Right hindlimb (tissue), 1 donor: ENCODE data around the gene NPNT.
"Not testable (repeated sequence)": the region's sequence is repeated elsewhere in the genome, so short reads cannot be mapped to it uniquely, and the experiment has no call there.

Experiments
- DNase-seq: peaks from one replicate; pipeline ENCODE4 v3.0.0-alpha.2; 2018

The NPNT gene

DNA sequence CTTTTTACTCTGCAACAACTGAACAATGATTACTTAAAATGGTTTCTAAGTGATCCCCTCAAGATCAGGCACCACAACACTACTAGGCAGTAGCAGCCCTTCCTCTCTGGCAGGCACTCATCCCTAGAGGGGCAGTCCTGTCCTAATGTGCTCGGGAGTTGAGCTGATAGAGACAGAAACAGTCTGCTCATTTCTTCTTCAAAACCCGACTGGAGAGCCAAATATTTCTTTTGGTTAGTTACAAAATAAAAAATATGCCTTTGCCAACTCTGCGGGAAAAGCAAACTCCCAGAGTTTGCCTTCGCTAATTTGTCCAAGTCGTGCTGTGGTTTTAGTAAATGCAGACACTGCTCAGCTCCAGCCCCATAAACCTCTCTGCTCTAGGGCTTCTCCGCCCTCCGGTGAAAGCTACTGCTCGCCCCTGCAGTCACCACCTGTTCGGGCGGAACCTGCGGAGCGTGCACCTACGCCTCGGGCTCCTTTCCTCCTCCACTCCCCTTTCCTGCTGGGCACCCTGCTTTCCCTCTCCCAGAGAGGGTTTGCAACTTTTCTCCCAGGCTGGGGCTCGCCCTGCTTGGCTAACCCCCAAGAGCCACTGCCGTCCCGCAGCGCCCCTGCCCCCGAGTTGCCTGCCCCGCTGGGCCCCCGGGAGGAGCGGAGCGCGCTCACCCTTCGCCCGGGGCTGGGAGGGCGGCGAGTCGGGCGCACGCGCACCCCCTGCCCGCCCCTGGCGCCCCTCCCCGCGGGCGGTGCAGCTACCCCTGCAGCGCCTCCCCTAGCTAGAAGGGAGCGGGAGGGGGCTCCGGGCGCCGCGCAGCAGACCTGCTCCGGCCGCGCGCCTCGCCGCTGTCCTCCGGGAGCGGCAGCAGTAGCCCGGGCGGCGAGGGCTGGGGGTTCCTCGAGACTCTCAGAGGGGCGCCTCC, at the start of gene NPNT:
NPNT (plus strand) TSS at position 812 of the 923 bp plus-strand sequence. CDS start 182 bp downstream, outside the sequence.
- DNase-seq, result peak; percentile 65

GRCh38 chr4:105845559-105845958, 49.7 kb upstream of the NPNT start:
- no peak for DNase-seq

- not testable (repeated sequence) for DNase-seq
These were observed 46.9 kb upstream of the NPNT start for GRCh38 chr4:105848359-105848758.

- no peak for DNase-seq
These were observed 44.1 kb upstream of the NPNT start for GRCh38 chr4:105851196-105851595.

GRCh38 chr4:105852230-105852629, 43.0 kb upstream of the NPNT start:
- not testable (repeated sequence) for DNase-seq

DNA sequence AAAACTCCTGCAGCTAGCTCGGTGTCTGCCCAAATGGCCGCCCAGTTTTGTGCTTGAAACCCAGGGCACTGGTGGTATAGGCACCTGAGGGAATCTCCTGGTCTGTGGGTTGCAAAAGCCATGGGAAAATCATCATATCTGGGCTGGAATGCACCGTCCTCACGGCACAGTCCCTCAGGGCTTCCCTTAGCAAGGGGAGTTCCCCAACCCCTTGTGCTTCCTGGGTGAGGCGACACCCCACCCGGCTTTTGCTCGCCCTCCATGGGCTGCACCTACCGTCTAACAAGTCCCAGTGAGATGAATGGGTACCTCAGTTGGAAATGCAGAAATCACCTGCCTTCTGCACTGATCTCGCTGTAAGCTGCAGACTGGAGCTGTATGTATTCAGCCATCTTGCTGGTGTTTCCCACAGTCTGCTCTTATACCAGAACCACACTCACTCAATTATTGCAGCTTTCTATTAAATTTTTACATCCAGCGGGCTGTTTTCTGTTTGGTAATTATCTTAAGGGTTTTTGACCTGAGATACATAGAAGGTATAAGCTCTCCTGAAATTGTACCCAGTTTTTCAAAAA, 36.7 kb upstream of the NPNT start:
- DNase-seq, result no peak

- no peak for DNase-seq
These were observed 36.0 kb upstream of the NPNT start for GRCh38 chr4:105859233-105859632.

DNA sequence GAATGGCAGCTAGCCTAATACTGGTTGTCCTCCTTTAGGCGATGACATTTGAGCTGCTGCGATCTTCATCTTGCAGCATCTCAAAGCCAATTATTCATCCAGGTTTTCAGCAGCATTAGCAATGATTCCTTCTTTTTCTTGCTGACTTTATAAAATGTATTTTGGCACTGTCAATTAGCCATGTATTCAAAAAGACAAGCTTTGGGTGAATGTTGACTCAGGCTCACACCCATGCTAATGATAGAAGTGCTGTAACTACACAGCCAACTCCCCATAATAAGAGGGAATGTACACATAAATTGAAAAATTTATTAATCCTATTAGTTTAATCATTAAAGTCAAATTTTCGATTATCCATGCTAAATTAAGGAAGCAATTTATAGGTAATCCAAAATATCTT, 24.3 kb upstream of the NPNT start:
- DNase-seq, result no peak

DNA sequence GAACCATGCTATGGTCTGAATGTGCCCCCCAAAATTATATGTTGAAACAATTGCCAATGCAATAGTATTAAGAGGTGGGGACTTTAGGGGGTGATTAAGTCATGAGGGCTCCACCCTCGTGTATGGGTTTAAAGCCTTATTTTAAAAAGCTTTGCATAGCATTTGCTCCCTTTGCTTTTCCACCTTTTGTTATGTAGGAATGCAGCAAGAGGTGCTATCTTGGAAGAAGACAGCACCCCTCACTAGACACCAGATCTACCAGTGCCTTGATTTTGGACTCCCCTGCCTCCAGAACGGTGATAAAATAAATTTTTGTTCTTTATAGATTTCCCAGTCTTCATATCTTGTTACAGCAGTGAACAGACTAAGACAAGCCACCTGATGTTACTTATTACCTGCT, 23.3 kb upstream of the NPNT start:
- no peak for DNase-seq

DNA sequence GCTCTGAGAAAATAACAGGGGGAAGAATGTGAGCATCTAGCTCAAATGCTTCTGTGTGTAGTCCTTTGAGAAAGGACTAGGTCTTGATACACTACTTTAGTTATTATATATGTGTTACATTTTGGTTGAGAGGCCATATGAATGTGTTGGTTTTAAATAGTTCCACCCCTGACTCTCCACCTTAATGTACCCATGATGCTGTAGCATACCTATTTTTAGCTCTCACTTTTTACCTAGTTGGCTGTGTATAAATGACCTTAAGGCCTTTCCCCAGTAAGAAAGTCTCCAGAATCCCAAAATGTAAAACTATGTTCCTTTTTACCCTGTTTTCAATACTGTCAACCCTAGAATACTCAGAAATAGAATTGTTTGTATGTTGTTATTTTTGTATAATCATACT, 20.0 kb upstream of the NPNT start:
- no peak for DNase-seq

DNA sequence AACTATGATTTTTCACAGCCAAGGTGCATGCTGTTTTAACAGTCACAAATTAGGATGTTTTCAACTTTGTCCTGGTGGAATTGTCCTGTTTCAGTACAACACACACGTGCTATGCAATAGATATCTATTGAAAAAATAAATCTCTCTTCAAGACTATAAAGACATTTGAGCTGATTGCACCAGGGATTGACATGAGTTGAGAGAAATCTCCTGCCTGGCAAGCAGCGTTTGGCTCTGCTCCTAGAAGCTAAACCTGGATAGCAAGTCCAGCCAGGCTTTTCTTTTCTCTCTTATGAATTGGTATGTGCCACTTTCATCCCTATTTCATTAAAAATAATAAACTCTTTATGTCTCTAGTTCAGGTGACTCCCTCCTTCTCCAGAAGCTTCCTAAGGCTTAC, 16.6 kb upstream of the NPNT start:
- DNase-seq, result no peak

GRCh38 chr4:105887508-105887907, 7.8 kb upstream of the NPNT start:
- DNase-seq, result no peak

- DNase-seq, result peak; percentile 24
These were observed 551 bp downstream of the NPNT start for GRCh38 chr4:105895583-105896460.

DNA sequence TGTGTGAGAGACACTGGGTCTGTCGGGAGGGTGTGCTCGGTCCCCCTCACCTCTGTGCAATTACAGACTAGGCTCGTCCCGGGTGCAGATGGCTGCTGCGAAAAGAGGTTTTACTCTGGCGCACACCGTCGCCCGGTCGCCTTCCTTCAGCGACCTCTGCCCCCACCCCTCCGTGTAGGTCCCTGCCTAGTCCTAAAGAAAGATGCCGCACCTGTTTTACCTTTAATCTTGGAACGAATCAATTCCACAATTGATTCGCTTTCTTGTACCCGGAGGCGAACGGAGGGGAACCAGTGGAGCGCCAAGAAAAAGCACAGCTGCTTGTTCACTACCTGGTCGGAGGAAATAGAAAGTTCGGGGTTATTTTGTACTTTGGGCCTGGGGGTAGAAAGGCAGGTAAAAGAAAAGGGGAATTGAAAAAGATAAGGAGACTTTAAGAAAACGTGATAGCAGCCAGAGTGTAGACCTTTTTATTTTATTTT, 1.2 kb downstream of the NPNT start:
- no peak for DNase-seq

DNA sequence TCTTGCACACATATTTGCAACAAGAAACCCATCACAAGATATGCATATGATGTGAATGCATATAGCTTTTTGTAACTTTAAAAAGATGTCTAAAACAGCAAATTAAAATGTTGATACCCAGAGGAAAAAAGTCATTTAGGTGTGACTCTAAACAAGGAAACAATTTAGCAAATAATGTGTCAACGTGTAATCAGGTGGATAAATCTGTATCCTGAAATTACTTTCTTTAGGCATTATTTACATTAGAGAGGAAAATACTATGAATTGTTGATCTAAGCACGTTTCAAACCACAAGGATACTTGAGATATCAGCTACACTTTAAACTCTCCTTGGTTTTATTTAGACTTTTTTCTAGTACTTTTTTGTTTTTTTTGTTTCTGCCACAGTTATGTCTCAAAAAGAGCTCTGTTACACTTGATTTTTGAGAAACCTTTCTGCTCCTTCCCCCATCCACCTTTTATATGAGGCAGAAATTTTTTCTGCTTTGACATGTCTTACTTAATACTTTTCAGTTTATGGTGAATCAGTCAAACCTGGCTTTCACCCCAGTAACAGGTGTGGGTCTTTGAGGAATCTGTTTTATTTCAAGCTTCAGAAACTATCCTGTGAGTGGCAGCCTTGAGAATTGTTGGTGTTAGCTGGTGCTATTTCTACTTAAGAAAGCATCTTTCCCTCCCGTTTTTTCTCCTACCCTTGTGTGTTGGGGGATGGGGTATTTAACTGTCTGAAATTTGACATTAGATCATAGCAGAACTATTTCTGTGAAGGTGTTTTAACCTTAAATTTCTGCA, 1.9 kb downstream of the NPNT start:
- no peak for DNase-seq

DNA sequence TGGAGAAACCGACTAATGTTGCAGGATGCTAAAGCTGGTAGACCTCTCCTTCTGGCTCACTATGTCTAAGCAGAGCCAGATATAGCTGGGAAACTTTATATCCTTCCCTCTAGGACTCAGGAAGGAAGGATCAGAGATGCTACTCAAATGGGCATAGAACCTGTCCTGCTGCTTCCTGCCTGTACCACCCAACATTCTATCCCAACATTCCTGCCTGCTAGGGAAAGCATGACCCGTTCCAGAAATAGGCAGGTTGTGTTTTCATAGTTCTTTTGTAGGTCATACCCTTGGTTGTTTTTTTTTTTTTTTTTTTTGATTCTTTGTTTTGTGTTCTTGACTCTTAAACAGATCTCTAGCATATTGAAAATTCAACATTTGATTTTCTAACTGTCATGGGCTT, 5.3 kb downstream of the NPNT start:
- no peak for DNase-seq

DNA sequence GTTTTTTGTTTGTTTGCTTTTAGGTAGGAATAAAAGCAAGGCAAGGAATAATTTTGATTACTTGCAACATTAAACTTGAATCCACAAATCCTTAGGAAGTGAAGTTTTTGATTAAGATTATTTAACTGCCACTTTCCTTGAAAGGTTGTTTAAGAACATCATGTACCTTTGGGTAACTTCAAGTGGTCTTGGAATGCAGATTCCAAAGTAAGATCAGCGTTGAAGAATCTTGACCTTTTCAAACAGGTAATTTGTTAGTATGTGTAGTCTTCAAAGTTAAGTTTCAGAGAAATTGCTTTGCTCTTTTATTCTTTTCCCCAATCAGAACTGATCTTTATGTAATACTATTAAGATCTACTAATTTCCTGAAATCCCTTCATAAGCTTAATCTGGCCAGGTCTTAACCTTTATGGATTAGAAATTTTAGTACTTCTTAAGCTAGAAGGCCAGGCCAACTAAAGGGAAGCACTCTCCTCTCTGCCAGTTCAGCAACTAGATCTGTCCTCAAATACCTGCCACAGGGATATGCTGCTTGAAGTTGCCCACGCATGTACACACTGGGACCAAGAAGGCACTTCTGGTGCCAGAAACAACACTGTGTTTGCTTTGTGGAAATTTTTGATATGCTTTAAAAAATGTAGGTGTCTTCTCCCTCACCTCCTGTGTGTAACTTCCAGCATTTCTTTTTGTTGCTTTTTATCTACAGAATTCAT, 7.4 kb downstream of the NPNT start:
- DNase-seq, result no peak

GRCh38 chr4:105909787-105910281, 14.6 kb downstream of the NPNT start:
- no peak for DNase-seq

DNA sequence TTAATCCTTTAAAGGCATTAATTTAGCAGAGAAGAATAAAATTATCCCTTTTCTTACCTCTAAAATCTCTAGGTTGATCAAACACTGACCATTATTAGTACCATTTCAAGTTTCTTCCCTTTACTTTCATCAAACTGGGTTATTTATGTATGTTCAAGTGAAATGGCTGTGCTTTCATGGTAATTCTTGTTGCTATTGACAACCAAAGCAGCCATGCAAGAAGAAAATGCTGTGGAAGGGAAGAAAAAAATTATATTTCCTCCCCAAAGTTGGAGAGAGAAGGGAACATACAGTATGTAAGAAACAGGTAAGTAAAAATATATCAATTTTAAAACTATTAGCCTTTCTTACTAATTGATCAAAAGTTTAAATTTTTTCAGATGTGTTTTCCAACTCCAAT, 16.2 kb downstream of the NPNT start:
- DNase-seq, result no peak

GRCh38 chr4:105912633-105913032, 17.4 kb downstream of the NPNT start:
- no peak for DNase-seq

- DNase-seq, result no peak
These were observed 22.0 kb downstream of the NPNT start for GRCh38 chr4:105917171-105917685.
